ENCODE data around the gene FTSJ1. TPM values are rescaled to one million over a fixed set of nuclear protein-coding genes. Genes with fewer than 3 reads are reported as not detected.

Gene FTSJ1
- total and polyA plus RNA-seq, 2 of the 8 experiments (the other 6 are each of a cell fraction or from before 2014, with no cell fraction given): 62.4 to 80.4 TPM

DNA sequence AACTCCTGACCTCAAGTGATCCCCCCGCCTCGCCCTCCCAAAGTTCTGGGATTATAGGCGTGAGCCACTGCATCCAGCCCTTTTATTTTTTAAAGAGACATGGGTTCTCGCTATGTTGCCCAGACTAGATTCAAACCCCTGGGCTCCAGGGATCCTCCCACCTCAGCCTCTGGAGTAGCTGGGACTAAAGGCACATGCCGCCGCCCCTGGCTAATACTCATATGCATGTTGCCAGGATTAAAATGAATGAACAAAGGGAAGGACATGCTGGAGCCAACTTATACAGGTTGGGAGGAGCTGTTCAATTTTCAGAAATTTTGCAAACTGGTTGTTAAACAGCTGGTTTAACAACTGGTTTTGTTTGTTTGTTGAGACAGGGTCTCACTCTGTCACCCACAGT, 1.4 kb upstream of the FTSJ1 start:
- Histone ChIP-seq H2BK15ac (ENCODE audit: low read length) (no peak overlapping the region), H3K36me3 (ENCODE audit: control insufficient read depth in 2 of 4, insufficient read depth in 4 of 4, low read length in 3 of 4) (peaks cover 0 to 6% (median 0%) of the 10 kb centered on the region in 4 experiments; a peak in 2 of 8 replicates), H3K14ac (ENCODE audit: insufficient read length) (no peak overlapping the region), H3K79me1 (ENCODE audit: low read depth, low read length) (no peaks in the 10 kb centered on the region), H3K23me2 (ENCODE audit: low read depth, low read length) (peaks cover 3% of the 10 kb centered on the region; the same call in 1 of the 2 replicates), H2BK120ac (replicated peaks; ENCODE audit: low read depth, low read length) (no peak overlapping the region), H4K5ac (ENCODE audit: insufficient read length, low read depth, low read length) (no peak overlapping the region), H2BK20ac (ENCODE audit: low read length) (no peak overlapping the region), H4K8ac (ENCODE audit: extremely low read depth, insufficient read depth, low read length) (no peak overlapping the region), H3K18ac (ENCODE audit: extremely low read depth, low read length) (no peak overlapping the region), H3K4me1 (replicated peaks in 1 of 4; ENCODE audit: control insufficient read depth in 3 of 4, insufficient read depth in 4 of 4, low read length in 3 of 4) (peaks cover 5 to 15% (median 10%) of the 10 kb centered on the region in 4 experiments), H3K4me2 (ENCODE audit: insufficient read depth in 1 of 2, low read depth in 2 of 2, low read length in 2 of 2) (no peak overlapping the region), H3K4me3 (ENCODE audit: extremely low read depth in 1 of 4, insufficient read depth in 2 of 4, low read depth in 3 of 4, low read length in 4 of 4) (no peak overlapping the region), H4K91ac (replicated peaks; ENCODE audit: insufficient read length, low read length) (no peak overlapping the region), H3K9ac (replicated peaks in 1 of 4; ENCODE audit: extremely low read depth in 1 of 4, low read depth in 3 of 4, low read length in 3 of 4) (no peak overlapping the region), H3K79me2 (ENCODE audit: control insufficient read depth in 1 of 2, insufficient read depth in 2 of 2, low read length in 2 of 2) (peaks cover 0 to 24% of the 10 kb centered on the region in 2 experiments; a peak in 2 of 4 replicates), H2AK5ac (ENCODE audit: low read depth, low read length) (no peak overlapping the region), H3K56ac (replicated peaks; ENCODE audit: insufficient read length, low read depth, low read length) (no peak overlapping the region), H4K20me1 (replicated peaks in 1 of 2; ENCODE audit: control insufficient read depth in 1 of 2, insufficient read depth in 2 of 2, low read length in 2 of 2) (peaks cover 0 to 7% of the 10 kb centered on the region in 2 experiments), H3K23ac (ENCODE audit: insufficient read length) (no peak overlapping the region), H3K4ac (replicated peaks; ENCODE audit: insufficient read length, low read depth, low read length) (no peak overlapping the region), H2BK12ac (ENCODE audit: low read depth, low read length) (no peak overlapping the region), H2AFZ (ENCODE audit: low read length) (no peak overlapping the region), H3K27ac (ENCODE audit: low read depth, low read length) (no peak overlapping the region), H3K9me3 (ENCODE audit: insufficient read depth in 2 of 2, low read depth in 1 of 2, low read length in 1 of 2) (no peaks in the 10 kb centered on the region), H3K27me3 (replicated peaks in 1 of 4; ENCODE audit: control insufficient read depth in 3 of 4, extremely low read depth in 1 of 4, insufficient read depth in 3 of 4, low read length in 3 of 4) (no peaks in the 10 kb centered on the region), H2BK5ac (ENCODE audit: low read depth, low read length) (no peak overlapping the region)
- CTCF ChIA-PET (ENCODE audit: partially characterized antibody): interaction anchor here (1.1 to 2.0 kb wide), 2 partner anchors 19 to 390 kb away, joined by 4 to 9 read pairs; no protein-coding TSS in a partner anchor
- WGBS, 2 experiments (ENCODE audit: extremely low coverage in 1 of 2, insufficient coverage in 1 of 2, insufficient read length in 1 of 2, insufficient replicate concordance in 2 of 2, low coverage in 1 of 2, low lambda C conversion rate in 2 of 2, missing lambda C conversion rate in 1 of 2): 74% methylated on average over 3 of the region's 6 CpGs; no CpG with 5 or more reads in 1 of the 2 experiments
- POLR2A ChIA-PET (ENCODE audit: partially characterized antibody): interaction anchor here (0.6 to 1.8 kb wide), 4 partner anchors 12 to 298 kb away, joined by 3 to 4 read pairs (median 4); no protein-coding TSS in a partner anchor
- no peak for DNase-seq (ENCODE audit: low read depth in 1 of 2, low spot score in 2 of 2)
- no peak for FAIRE-seq
- TF ChIP-seq BRCA1 (IDR thresholded peaks at IDR 0.05; ENCODE audit: low read depth, low read length) (no peak), CTBP2 (IDR thresholded peaks at IDR 0.05; ENCODE audit: borderline replicate concordance, insufficient read depth, insufficient read length, low read length) (no peak), TAF1 (IDR thresholded peaks at IDR 0.05; ENCODE audit: low read depth, low read length) (no peak), SIX5 (IDR thresholded peaks at IDR 0.05; ENCODE audit: low read depth, low read length) (no peak), POU5F1 (IDR thresholded peaks at IDR 0.05; ENCODE audit: low read depth, low read length) (no peak), EZH2 (IDR thresholded peaks at IDR 0.05; ENCODE audit: low read depth, low read length, severe bottlenecking) (no peak), GTF2F1 (IDR thresholded peaks at IDR 0.05; ENCODE audit: borderline replicate concordance, low read depth, low read length) (no peak), HDAC2 (IDR thresholded peaks at IDR 0.05; ENCODE audit: borderline replicate concordance in 1 of 2, low read depth in 2 of 2, low read length in 2 of 2) (no peak), RNF2 (IDR thresholded peaks at IDR 0.05; ENCODE audit: borderline replicate concordance, low read depth, low read length, missing control alignments, poor library complexity, severe bottlenecking) (no peak)
- TF ChIP-seq, protein P1, sequence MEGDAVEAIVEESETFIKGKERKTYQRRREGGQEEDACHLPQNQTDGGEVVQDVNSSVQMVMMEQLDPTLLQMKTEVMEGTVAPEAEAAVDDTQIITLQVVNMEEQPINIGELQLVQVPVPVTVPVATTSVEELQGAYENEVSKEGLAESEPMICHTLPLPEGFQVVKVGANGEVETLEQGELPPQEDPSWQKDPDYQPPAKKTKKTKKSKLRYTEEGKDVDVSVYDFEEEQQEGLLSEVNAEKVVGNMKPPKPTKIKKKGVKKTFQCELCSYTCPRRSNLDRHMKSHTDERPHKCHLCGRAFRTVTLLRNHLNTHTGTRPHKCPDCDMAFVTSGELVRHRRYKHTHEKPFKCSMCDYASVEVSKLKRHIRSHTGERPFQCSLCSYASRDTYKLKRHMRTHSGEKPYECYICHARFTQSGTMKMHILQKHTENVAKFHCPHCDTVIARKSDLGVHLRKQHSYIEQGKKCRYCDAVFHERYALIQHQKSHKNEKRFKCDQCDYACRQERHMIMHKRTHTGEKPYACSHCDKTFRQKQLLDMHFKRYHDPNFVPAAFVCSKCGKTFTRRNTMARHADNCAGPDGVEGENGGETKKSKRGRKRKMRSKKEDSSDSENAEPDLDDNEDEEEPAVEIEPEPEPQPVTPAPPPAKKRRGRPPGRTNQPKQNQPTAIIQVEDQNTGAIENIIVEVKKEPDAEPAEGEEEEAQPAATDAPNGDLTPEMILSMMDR (IDR thresholded peaks at IDR 0.05; ENCODE audit: control extremely low read depth in 1 of 3, insufficient read depth in 1 of 3, low read depth in 1 of 3, low read length in 3 of 3): no peak

Measured in H1 (cell line).